GM10847 (cell line): ENCODE measurements around the gene SUN3.

Experiments used
- POLR2A ChIP-seq: IDR thresholded peaks from 2 replicates; pipeline ENCODE4 v1.6.1; 2011; ENCODE audit not compliant: insufficient read length; ENCODE audit errors: extremely low read depth

SUN3 gene

GRCh38 chr7:47999413-47999812 is 29.5 kb downstream of the SUN3 start:
- no peak for TF ChIP-seq POLR2A

- no peak for TF ChIP-seq POLR2A
Observed at GRCh38 chr7:47992446-47992845, 36.5 kb downstream of the SUN3 start.

- peak; percentile 51 for TF ChIP-seq POLR2A
Observed at GRCh38 chr7:47991741-47992311, 37.1 kb downstream of the SUN3 start.

GRCh38 chr7:47991270-47991669 is 37.6 kb downstream of the SUN3 start:
- TF ChIP-seq POLR2A = no peak

DNA sequence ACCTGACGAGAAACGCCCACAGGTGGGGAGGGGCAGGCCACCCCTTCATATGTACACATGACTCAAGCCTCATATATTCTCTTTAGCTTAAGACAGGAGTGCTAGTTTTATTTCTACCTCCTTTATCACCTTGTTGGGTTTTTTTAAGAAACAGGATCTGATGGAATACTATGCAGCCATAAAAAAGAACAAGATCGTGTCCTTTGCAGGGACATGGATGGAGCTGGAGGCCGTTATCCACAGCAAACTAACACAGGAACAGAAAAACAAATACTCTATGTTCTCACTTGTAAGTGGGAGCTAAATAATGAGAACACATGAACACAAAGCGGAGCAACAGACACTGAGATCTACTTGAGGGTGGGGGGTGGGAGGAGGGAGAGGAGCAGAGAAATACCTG is 38.3 kb downstream of the SUN3 start:
- no peak for TF ChIP-seq POLR2A

DNA sequence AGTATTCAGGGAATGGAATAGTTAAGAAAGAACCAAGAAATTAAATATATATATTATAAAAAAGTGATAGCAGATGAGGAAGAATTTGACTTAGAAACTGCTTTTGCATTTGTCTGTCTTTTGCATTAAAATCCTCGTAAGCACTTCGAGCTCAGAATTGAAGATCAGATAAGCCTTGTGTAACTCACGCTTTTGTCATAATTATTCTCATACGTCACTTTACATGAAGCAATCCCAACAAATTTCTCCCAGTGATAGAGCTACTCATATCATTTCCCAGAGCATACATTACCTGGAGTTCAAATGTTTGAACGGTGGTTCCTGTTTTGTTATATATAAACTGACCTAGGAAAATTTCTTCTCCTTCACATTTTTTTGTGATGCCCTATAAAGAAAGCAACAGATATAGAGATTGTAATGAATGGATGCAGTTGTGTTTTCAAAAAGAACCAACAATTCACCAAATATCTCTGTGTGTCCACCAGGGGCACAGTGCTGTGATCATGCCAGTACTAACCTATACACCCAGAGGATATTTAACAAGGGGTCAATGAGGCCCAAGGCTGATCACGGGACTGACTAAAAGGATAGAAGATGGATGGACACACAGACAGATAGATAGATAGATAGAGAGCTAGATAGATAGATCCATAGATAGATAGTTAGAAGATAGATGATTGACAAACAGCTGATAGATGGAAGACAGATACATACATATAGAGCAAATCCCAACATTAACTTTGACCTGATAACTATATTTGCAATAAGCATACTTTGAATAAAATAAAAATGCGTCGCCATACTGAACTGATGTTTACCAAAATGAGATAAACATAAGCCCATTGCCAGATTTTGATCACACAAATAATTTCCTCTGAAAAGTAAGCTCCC is 40.2 kb downstream of the SUN3 start:
- TF ChIP-seq POLR2A = no peak

- no peak for TF ChIP-seq POLR2A
Observed at GRCh38 chr7:47982610-47983009, 46.3 kb downstream of the SUN3 start.

- TF ChIP-seq POLR2A = no peak
Observed at GRCh38 chr7:47979832-47980181, 49.1 kb downstream of the SUN3 start.

- TF ChIP-seq POLR2A = peak; percentile 76
Observed at GRCh38 chr7:47979145-47979831, 49.6 kb downstream of the SUN3 start, which contains the start of gene HUS1. Gene HUS1, minus strand, starts transcription at chr7:47979615. Its CDS starts 96 bp downstream, at chr7:47979519.

- no peak for TF ChIP-seq POLR2A
Observed at GRCh38 chr7:47978790-47979144, 50.1 kb downstream of the SUN3 start.

- TF ChIP-seq POLR2A = no peak
Observed at GRCh38 chr7:47973739-47974138, 55.2 kb downstream of the SUN3 start.

DNA sequence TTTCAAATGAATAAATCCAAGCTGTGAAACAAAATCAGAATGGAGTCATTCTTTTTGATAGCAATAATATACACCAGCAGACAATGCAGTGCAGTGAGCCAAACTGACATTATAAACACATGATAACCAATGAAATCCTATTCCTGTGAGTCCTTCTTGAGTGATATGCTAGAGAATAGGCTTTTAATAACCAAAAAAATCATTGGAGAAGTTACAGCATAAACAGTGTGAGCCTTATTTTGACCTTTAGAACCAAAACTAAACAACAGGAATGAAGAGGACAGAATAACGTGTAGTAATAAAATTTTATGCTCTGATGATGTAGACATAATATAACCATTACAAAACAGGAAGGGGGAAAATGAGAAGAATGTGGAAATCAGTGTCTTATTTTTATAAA is 58.1 kb downstream of the SUN3 start:
- TF ChIP-seq POLR2A = no peak

- no peak for TF ChIP-seq POLR2A
Observed at GRCh38 chr7:47968847-47969774, 59.8 kb downstream of the SUN3 start.

DNA sequence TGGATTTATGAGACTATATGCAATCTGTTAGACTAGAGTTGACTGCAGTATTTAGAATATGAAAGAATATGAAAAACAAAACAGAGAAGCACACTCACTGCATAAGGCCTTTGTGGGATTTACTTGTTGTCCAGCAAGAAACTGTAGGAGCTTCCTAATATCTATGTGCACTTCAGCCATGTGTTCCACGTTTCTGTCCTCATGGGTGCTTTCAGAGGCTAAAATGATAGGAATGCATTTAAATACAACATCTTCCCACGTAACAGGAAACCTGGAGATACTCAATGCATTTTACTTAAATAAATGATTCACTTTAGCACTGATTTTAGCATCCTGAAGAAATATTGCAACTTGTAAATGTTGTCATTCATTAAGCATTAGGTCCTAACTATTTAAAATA is 61.2 kb downstream of the SUN3 start:
- TF ChIP-seq POLR2A = no peak

- TF ChIP-seq POLR2A = no peak
Observed at GRCh38 chr7:47967123-47967522, 61.8 kb downstream of the SUN3 start.
